GM12875 (cell line): ENCODE measurements around the gene TP73.

Experiments
- H3K4me3 ChIP-seq: one replicate; pipeline ENCODE4 v1.5.1; 2011; ENCODE audit warnings: low read depth, low read length, control low read depth
- TF ChIP-seq, protein P1 (sequence below): IDR thresholded peaks from 2 replicates; pipeline ENCODE4 v1.5.1; 2011; ENCODE audit warnings: low read depth, mild to moderate bottlenecking, control low read depth, inconsistent platforms, low read length, moderate library complexity, borderline replicate concordance; ENCODE audit not compliant: insufficient read depth

Gene TP73

DNA sequence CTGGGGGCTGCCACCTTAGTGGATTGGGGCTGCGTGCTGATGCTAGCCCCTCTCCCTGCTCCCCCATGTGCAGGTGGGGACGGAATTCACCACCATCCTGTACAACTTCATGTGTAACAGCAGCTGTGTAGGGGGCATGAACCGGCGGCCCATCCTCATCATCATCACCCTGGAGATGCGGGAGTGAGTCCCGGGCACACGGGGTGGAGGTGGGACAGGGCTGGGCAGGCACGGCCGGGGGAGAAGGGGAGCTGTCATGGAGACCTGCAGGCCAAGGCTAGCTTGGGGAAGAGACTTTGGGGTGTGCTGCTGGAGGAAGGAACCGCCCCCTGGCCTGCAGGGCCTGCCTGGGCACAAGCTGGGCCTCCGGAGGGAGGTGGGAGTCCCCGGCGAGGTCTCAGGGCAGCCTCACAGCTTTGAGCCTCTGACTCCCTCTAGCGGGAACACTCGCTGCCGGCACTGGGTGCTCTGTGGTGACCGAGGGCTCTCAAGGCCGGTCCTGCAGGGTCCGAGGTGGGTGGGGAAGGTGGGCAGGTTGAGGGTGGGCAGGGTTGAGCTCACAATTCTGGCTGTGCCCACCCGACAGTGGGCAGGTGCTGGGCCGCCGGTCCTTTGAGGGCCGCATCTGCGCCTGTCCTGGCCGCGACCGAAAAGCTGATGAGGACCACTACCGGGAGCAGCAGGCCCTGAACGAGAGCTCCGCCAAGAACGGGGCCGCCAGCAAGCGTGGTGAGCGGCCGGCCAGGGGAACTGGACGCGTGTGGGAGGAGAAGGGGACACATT is 74.9 kb downstream of the TP73 start:
- H3K4me3 ChIP-seq: no peak overlapping the region
- TF ChIP-seq, protein P1, sequence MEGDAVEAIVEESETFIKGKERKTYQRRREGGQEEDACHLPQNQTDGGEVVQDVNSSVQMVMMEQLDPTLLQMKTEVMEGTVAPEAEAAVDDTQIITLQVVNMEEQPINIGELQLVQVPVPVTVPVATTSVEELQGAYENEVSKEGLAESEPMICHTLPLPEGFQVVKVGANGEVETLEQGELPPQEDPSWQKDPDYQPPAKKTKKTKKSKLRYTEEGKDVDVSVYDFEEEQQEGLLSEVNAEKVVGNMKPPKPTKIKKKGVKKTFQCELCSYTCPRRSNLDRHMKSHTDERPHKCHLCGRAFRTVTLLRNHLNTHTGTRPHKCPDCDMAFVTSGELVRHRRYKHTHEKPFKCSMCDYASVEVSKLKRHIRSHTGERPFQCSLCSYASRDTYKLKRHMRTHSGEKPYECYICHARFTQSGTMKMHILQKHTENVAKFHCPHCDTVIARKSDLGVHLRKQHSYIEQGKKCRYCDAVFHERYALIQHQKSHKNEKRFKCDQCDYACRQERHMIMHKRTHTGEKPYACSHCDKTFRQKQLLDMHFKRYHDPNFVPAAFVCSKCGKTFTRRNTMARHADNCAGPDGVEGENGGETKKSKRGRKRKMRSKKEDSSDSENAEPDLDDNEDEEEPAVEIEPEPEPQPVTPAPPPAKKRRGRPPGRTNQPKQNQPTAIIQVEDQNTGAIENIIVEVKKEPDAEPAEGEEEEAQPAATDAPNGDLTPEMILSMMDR: peak; percentile 66

DNA sequence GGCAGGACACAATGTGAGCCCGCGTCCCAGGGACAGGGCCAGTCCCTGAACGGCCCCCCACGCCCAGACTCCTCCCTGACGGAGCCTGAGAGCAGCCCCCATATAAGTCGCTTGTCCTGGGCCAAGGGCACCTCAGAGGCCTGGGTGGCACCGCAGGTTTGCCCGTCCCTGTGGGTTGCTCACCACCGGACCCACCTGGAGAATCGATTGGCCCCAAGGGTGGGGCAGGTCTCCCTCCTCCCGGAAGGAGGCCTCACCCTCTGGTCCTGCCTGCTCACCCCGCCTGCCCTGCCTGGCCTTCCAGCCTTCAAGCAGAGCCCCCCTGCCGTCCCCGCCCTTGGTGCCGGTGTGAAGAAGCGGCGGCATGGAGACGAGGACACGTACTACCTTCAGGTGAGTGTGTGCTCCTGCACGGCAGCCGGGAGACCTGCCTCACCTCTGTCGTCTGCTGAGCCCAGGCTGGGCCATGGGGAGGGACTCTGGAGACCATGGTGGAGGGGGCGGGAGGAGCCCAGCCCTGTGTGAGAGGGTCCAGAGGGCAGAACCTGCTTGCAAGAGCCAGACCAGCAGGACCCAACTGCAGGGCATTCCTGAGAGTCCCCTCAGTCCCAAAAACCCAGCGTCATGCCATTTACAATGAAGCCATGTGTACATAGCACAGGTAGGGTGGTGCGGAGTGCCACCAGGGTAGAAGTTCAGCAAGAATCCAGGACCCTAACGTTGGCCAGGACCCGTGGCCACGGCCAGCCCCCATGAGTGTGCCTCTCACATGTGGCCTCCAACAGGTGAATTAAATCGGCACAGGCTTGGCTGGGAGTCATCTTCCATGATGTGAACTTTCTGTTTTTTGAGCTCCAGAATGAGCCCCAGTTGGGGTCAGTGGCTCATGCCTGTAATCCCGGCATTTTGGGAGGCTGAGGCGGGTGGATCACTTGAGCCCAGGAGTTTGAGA is 75.8 kb downstream of the TP73 start:
- TF ChIP-seq, protein P1: no peak
- H3K4me3 ChIP-seq: no peak overlapping the region

DNA sequence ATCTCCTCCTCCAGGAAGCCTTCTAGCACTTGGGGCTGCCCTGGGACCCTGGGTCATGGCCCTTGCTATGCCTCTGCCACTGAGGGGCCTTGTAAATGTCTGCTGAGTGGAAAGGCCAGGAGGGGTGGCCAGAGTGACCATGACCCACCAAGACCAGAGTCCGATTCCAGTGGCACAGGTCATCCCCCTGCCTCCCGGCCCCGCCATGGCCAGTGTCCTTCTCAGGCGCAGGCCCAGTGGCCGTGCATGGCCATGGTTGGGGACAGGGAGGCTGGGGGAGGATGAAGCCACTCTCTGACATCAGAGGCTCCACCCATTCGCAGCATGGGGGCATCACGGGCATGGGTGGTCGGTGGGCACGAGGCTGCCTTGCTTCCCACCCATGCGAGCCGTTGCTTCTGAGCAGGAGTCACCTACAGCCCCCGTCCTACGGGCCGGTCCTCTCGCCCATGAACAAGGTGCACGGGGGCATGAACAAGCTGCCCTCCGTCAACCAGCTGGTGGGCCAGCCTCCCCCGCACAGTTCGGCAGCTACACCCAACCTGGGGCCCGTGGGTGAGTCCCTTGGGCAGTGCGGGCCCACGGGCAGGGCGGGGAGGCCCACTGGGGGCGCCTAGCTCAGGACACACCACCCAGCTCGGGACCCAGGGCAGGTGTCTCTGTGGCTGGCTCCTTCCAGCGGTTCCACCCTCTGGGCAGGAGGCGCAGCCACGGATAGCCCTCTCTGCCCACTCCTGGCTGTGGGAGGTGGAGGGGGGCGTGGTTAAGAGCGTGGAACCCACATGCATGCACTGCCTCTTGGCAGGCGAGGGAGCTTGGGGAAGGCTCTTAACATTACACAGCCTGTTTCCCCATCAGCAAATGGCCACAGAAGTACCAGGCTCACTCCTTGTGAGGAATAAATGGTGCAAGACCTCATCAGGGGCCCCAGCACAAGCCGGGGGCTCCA is 77.6 kb downstream of the TP73 start:
- TF ChIP-seq, protein P1: no peak
- H3K4me3 ChIP-seq: no peak overlapping the region

DNA sequence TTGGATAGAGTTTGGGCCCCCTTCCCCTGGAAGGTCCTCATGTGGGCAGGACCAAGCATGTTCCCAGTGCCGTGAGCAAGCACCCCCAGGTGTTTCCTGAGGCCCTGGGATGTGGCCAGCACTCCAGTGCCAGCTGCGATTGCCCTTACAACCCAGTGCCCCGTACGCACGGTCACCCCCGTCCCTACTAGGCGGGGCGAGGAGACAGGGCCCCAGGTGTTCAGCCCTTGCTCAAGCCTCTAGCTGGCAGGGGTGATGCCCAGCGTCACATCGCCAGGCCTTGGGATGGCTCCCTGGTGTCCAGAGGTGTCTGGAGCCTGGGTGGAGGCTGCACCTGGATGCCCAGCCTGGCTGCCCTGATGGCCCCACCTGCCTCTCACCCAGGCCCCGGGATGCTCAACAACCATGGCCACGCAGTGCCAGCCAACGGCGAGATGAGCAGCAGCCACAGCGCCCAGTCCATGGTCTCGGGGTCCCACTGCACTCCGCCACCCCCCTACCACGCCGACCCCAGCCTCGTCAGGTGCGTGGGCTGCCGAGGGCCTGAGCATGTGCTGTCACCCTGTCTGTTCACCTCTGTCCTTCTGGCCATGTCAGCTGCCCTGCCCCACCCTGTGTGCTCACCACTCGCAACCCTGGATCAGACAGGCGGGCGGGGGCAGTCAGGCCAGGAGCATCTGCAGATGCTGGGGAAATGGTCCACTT is 78.4 kb downstream of the TP73 start:
- TF ChIP-seq, protein P1: no peak
- no peak overlapping the region for H3K4me3 ChIP-seq

GRCh38 chr1:3731583-3732433 is 79.5 kb downstream of the TP73 start:
- H3K4me3 ChIP-seq: no peak overlapping the region
- TF ChIP-seq, protein P1: no peak
